HepG2 (cell line): ENCODE data around the gene PPP1R3C. TPM values are rescaled to one million over a fixed set of nuclear protein-coding genes. Genes with fewer than 3 reads are reported as not detected.

ENCODE experiments used
- ATAC-seq: fragments of 200-7000 bp; cut with Tn5 transposase; 3 replicates; pipeline ENCODE4 v1.9.1; 2020; ENCODE audit warnings: mild to moderate bottlenecking, moderate library complexity
- BruUV-seq: library from RNA; stranded (reverse); fragments of 400-500 nt; replicated peaks from 2 replicates; lab custom pipeline; 2021; lab: Mats Ljungman, UMichigan
- CTCF ChIA-PET: fragments of 300-600 bp; formaldehyde crosslinking; extraction: SDS; loops from one replicate; lab custom pipeline; 2021; ENCODE audit warnings: low total read pairs, inconsistent platforms, low intra/inter-chr PET ratio; lab: Yijun Ruan, JAX
- POLR2A ChIA-PET: fragments of 350-600 bp; sonication (Branson Sonifier 250); formaldehyde crosslinking; loops from one replicate; lab custom pipeline; 2020; ENCODE audit warnings: antibody characterized with exemption, inconsistent platforms; lab: Yijun Ruan, JAX
- DNase-seq: peaks from one replicate; pipeline ENCODE4 v3.0.0-alpha.2; 2015; ENCODE audit warnings: low spot score
- FAIRE-seq: peaks from 3 replicates; lab custom pipeline; 2011; peaks lifted over from hg19 to GRCh38; lab: Jason Lieb, UNC
- H2AFZ ChIP-seq: one replicate; pipeline ENCODE4 v1.6.1; 2011; ENCODE audit warnings: low read length, inconsistent platforms
- H3K27ac ChIP-seq: fragments of 300-600 bp; 3 replicates; pipeline ENCODE4 v1.8.0; 2011; ENCODE audit warnings: mixed run types, mild to moderate bottlenecking, mixed read lengths, low read length, inconsistent platforms; ENCODE audit not compliant: insufficient read depth; ENCODE audit errors: extremely low read length
- H3K27me3 ChIP-seq, 2 experiments: fragments of 200-600 bp in 1 of 2; 2 replicates in 1 of 2; 3 replicates in 1 of 2; pipeline versions ENCODE4 v1.6.0 to v1.8.0; 2011; ENCODE audit warnings: low read length in 2 of 2, mild to moderate bottlenecking in 2 of 2, moderate library complexity in 2 of 2, inconsistent platforms in 1 of 2; ENCODE audit not compliant: insufficient read depth in 2 of 2, control insufficient read depth in 1 of 2
- H3K36me3 ChIP-seq, 2 experiments: fragments of 200-600 bp in 1 of 2; replicated peaks in 1 of 2; 2 replicates in 1 of 2; 3 replicates in 1 of 2; pipeline versions ENCODE4 v1.5.1 to v1.8.0; 2011; ENCODE audit warnings: low read length in 2 of 2, inconsistent platforms in 1 of 2; ENCODE audit not compliant: insufficient read depth in 2 of 2, control insufficient read depth in 1 of 2
- H3K4me1 ChIP-seq: 2 replicates; pipeline ENCODE4 v1.5.1; 2012; ENCODE audit warnings: low read length, inconsistent platforms; ENCODE audit not compliant: insufficient read depth
- H3K4me2 ChIP-seq: 2 replicates; pipeline ENCODE4 v1.6.0; 2011; ENCODE audit warnings: low read depth, low read length, inconsistent platforms
- H3K4me3 ChIP-seq, 3 experiments: fragments of 200-600 bp in 1 of 3; sonication (generic), shearing (Covaris generic) in 1 of 3; replicated peaks in 1 of 3; 2 replicates each; pipeline ENCODE4 v1.5.1; 2011 to 2016; ENCODE audit warnings: low read length in 3 of 3, inconsistent platforms in 2 of 3, low read depth in 2 of 3, mild to moderate bottlenecking in 2 of 3, control low read depth in 1 of 3, mixed read lengths in 1 of 3; ENCODE audit not compliant: insufficient read depth in 1 of 3
- H3K79me2 ChIP-seq: one replicate; pipeline ENCODE4 v1.6.1; 2011; ENCODE audit warnings: low read length, inconsistent platforms; ENCODE audit not compliant: insufficient read depth
- H3K9ac ChIP-seq: 2 replicates; pipeline ENCODE4 v1.6.0; 2011; ENCODE audit warnings: mild to moderate bottlenecking, low read depth, low read length, inconsistent platforms; ENCODE audit not compliant: insufficient read depth
- H3K9me3 ChIP-seq: 2 replicates; pipeline ENCODE4 v1.5.1; 2012; ENCODE audit warnings: mild to moderate bottlenecking, low read length
- H4K20me1 ChIP-seq: 2 replicates; pipeline ENCODE4 v1.6.0; 2011; ENCODE audit warnings: inconsistent platforms, mild to moderate bottlenecking, low read length, moderate library complexity; ENCODE audit not compliant: insufficient read depth
- HOXA7 ChIP-seq: sonication (generic); formaldehyde crosslinking; IDR thresholded peaks from 2 replicates; pipeline ENCODE4 v1.8.1; 2022; ENCODE audit warnings: mild to moderate bottlenecking, missing genetic modification reagents, moderate library complexity
- SP5 ChIP-seq: IDR thresholded peaks from 2 replicates; pipeline ENCODE4 v1.6.1; 2016; ENCODE audit warnings: low read depth, borderline replicate concordance
- SYNCRIP ChIP-seq: fragments of 200-400 bp; formaldehyde crosslinking; IDR thresholded peaks from 2 replicates; pipeline ENCODE4 v1.6.1; 2018; ENCODE audit warnings: mild to moderate bottlenecking, low read depth, low read length; ENCODE audit not compliant: insufficient read depth
- THAP7 ChIP-seq: sonication (generic); formaldehyde crosslinking; IDR thresholded peaks from 2 replicates; pipeline ENCODE4 v1.8.1; 2023; ENCODE audit warnings: mild to moderate bottlenecking, missing genetic modification reagents
- UBTF ChIP-seq: sonication (generic); formaldehyde crosslinking; IDR thresholded peaks from 2 replicates; pipeline ENCODE4 v1.4.0; 2020; ENCODE audit warnings: mild to moderate bottlenecking, missing genetic modification reagents
- ZBTB39 ChIP-seq: sonication (generic); formaldehyde crosslinking; IDR thresholded peaks from 2 replicates; pipeline ENCODE4 v1.5.0; 2020; ENCODE audit warnings: missing genetic modification reagents
- ZFAT ChIP-seq: sonication (generic); formaldehyde crosslinking; conservative IDR thresholded peaks from 2 replicates; pipeline ENCODE4 v1.8.1; 2023; ENCODE audit warnings: missing genetic modification reagents, inconsistent platforms
- ZNF777 ChIP-seq: sonication (generic); formaldehyde crosslinking; IDR thresholded peaks from 2 replicates; pipeline ENCODE4 v1.4.0; 2020; ENCODE audit warnings: missing genetic modification reagents
- ZNF780A ChIP-seq: sonication (generic); formaldehyde crosslinking; IDR thresholded peaks from 2 replicates; pipeline ENCODE4 v1.8.0; 2022; ENCODE audit warnings: mild to moderate bottlenecking, missing genetic modification reagents, moderate library complexity
- WGBS: methylation state at CpG from one replicate; pipeline ENCODE4 v1.1.6; 2017; ENCODE audit warnings: low lambda C conversion rate; 5-methylcytosine and 5-hydroxymethylcytosine counted together
- in situ Hi-C: cut with HindIII; loops from 2 replicates; pipeline ENCODE4 v1.10.0; 2017; ENCODE audit warnings: low pct_unique_long_range_greater_than_20kb; ENCODE audit not compliant: extremely low pct_ligation_motif_present
- intact Hi-C: fragments of 100-400 bp; cut with micrococcal nuclease; formaldehyde crosslinking; loops from one replicate; pipeline ENCODE4 v1.10.0; 2022; ENCODE audit not compliant: unreplicated experiment
- polyA plus RNA-seq, 8 experiments: library from polyadenylated mRNA; depleted of rRNA in 3 of 8; stranded (reverse) in 7 of 8; unstranded in 1 of 8; fragments of >200 nt; fragmentation: Illumina TruSeq in 4 of 8; extraction: Trizol in 4 of 8; gene quantifications; 2 replicates each; pipeline versions ENCODE4 v1.2.1 to v1.2.3, GENCODE V29; 2011 to 2016; ENCODE audit warnings: low read depth in 4 of 8, missing spikeins in 1 of 8, mixed read lengths in 1 of 8; ENCODE audit not compliant: insufficient read depth in 1 of 8
- total RNA-seq, 5 experiments: library from RNA; depleted of rRNA; stranded (reverse); fragments of >200 nt; fragmentation: Illumina TruSeq; extraction: Trizol; gene quantifications; 2 replicates each; pipeline ENCODE4 v1.2.3, GENCODE V29; 2016; ENCODE audit warnings: low read depth in 1 of 5

The PPP1R3C gene
- total and polyA plus RNA-seq, 2 of the 13 experiments (the other 11 are each of a cell fraction or from before 2014, with no cell fraction given), result 13.3 to 14.8 TPM

- Histone ChIP-seq H3K27me3 (no peaks in the 10 kb centered on the region; a peak in 1 of 5 replicates), H4K20me1 (no peaks in the 10 kb centered on the region; the same call in none of the 2 replicates), H3K36me3 (peaks cover 9 to 21% of the 10 kb centered on the region in 2 experiments; a peak in 4 of 5 replicates), H3K9me3 (no peaks in the 10 kb centered on the region), H3K27ac (no peak overlapping the region), H3K4me2 (0 out of 2 replicates have a peak overlapping the region, but pooled peaks have one; percentile 13), H3K79me2 (peaks cover 32% of the 10 kb centered on the region), H2AFZ (no peak overlapping the region)
- ATAC-seq (no peak), DNase-seq (no peak)
- in situ Hi-C loops, result loop anchor here (25.0 kb wide), 1 partner anchor 241 kb away; no protein-coding TSS in a partner anchor
- intact Hi-C loops, result no loop called here
- CTCF ChIA-PET, result no interaction called here
- WGBS, result 100% methylated on average over 1 of the region's 1 CpG
- POLR2A ChIA-PET, result no interaction called here
- no TSS peak for BruUV-seq
- no peak for TF ChIP-seq SP5
- no peak for TF ChIP-seq ZBTB39 (CRISPR knock-in tag)
- TF ChIP-seq ZFAT (CRISPR knock-in tag), result no peak
- TF ChIP-seq ZNF780A (CRISPR knock-in tag), result no peak
- no peak for TF ChIP-seq HOXA7 (CRISPR knock-in tag)
- no peak for TF ChIP-seq SYNCRIP
- no peak for TF ChIP-seq UBTF (CRISPR knock-in tag)
- TF ChIP-seq THAP7, result no peak
- no peak for TF ChIP-seq ZNF777 (CRISPR knock-in tag)
- TF ChIP-seq, all 625 proteins: peak for 0
- no peak for FAIRE-seq
- Histone ChIP-seq H3K4me1 (peaks cover 35% of the 10 kb centered on the region), H3K9ac (no peak overlapping the region), H3K4me3 (no peak overlapping the region)
These were observed 4.5 kb downstream of the PPP1R3C start for GRCh38 chr10:91628383-91628782.
